Measurements from ENCODE around the gene FLT4.

FLT4 gene

DNA sequence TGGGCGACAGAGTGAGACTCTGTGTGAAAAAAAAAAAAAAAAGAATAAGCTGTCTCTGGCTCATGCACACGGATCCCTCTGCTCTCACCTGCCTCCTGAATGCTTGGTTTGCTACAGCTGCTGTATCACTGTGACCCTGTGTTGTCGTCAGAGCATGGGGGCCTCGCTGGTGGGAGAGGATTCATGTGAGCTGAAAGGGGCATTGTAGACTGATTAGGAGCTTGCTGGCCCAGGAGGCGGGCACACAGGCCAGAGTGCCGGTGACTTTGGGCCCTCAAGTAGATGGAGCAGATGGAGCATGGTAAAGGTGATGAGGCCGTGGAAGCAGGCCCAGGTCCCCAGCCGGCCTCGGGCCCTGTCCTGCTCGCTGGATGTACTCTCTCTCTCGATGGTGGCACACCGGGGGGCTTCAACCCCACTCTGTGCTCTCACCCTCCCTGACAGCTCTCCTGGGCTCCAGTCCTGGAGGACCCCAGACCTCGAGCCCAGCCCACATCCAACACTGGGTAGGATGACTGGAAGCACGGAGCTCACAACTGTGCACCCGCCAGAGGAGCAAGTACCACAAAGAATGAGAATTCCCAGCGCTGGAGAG, 7.1 kb downstream of the FLT4 start:
- no peak for DNase-seq (ENCODE audit: low spot score)

DNA sequence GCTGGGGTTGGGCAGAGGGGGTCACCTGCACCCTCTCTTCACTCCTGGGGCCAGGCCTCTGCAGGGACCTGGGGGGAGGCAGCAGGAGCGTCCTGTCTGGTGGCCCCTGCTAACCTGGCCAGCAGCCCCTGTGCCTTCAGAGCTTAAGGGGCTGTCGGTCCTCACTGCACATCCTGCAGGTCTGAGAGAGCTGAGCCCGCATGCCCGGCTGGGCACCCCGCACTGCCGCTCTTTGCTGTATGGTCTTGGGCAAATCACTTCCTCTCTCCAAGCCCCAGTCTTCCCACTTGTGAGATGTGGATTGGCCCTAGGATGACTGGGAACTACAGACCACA, 7.9 kb downstream of the FLT4 start:
- DNase-seq (ENCODE audit: low spot score), result no peak

DNA sequence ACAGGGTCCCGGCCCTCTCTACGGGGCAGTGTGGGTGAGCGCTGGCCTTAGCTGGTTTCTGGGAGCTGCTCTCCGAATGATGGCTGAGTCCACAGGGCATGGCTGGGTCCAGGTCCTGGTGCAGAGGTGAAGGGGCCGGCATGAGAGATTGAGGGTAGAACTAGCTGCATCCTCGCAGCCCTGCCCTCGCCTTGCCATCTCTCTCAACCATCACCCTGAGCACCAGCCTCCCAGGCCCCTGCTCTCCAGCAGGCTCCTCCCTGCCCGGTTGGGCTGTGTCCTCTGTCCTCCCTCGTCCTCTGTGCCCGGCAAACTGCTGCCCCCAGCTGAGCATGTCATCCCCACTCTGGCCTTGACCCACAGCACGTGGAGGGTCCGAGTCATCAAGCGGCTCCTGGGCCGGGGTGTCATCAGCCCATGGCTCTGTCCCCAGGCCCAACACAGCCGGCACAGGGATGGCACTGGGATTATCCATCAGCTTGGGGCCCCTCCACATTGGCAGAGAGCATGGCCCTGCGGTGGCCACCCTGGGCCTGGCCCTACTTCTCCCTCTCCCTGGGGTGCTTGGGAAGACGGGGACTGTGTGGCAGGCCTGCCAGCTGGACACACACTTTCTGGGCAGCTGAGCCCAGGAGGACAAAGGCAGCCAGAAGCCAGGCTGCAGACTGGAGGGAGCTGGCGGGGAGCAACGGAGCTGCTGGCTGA, 8.4 kb downstream of the FLT4 start:
- no peak for DNase-seq (ENCODE audit: low spot score)

DNA sequence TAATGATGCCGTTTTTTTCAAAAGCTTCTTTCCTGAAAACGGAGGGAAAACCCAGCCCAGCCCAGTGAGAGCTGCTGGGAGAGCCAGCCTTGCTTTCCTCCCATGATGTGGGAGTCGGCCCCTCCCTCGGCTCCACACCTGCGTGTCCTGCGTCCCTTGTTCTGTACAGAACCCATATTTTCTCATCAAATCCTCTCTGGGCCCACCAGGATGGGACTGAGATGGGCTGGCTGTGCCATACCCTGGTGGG, 8.9 kb downstream of the FLT4 start:
- DNase-seq (ENCODE audit: low spot score), result no peak

DNA sequence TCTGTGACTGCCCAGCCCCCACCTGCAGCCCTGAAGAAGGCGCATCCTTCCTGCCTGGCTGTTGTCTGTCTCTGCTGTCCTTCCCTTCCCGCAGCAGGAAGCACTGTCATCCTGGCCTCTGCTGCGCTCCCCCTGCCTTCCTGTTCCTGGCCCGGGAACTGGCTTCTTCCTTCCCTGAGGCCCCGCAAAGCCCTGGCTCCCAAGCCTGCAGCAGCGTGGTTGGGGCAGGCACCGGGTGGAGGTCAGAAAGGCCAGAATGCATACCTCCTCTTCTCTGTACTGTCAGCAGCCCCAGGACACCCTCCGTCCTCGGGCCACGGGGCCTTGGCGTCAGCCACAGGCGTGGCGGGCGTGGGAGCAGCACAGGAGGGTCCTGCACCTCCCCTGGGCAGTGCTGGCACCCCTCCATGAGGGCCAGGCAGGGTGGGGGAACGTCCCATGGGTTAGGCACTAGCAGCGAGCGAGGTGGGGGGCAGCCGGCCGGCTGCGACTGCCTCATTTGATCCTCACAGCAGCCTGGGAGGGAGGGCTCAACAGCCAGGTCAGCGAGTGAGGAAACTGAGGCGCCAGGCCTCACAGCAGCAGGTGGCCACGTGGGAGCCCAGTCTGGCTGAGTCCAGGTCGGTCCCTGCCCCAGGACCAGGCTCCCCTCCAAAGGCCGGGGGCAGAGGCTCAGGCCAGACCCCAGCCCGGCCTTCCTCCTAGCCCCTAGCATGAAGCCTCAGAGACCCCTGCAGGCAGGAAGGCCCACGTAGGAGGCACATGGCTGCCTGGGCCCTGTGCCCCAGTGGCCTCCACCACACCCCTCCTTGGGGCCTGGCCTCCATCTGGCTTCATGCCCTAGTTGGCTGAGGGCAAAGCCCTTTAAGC, 9.4 kb downstream of the FLT4 start:
- DNase-seq (ENCODE audit: low spot score), result peak; percentile 46

DNA sequence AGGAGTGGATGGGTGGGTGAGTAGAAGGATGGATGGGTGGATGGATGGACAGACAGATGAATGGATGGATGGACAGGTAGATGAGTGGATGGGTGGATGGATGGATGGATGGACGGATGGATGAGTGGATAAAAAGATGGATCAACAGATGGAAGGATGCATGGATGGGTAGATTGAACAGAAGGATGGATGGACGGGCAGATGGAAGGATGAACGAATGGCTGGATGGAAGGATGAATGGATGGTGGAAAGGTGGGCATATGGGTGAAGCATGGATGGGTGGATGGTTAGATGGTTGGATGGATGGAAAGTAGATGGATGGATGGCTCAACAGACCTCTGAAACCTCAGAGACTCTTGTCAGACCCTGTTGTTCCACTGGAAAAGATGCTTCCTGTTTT, 10.1 kb downstream of the FLT4 start:
- DNase-seq (ENCODE audit: low spot score), result no peak

DNA sequence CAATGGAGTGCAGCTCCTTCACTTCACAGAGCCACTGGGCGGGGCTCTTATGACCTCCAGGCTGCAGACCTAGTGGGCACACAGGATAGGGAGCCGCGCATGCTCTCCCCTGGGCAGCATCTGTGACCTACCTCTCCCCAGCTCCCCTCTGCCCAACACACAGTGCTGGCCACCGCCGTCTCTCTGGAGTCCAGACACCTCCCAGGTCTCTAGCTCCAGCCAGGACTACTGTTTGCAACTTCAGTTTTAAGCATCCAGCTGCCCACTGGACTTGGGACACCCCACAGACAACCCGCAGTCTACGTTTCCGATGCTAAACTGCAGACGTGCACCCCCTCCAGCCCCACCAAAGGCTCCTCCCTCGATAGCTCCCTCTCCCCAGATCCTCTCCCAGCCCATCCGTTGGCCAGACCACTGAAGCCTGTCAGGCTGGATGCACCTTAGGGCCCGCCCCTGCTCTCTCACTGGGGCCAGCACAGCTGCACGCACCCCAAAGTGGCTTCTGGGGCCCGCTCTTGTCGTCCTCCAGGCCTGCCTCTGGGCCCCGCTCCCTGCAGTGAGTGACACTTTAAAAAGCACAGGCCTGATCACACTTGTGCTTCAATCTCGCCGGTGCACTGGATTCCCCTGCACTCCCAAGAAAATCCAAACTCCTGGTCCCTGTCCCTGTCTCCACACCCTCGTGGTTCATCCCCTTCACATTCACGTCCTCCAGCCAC, 11.3 kb downstream of the FLT4 start:
- DNase-seq (ENCODE audit: low spot score), result no peak

DNA sequence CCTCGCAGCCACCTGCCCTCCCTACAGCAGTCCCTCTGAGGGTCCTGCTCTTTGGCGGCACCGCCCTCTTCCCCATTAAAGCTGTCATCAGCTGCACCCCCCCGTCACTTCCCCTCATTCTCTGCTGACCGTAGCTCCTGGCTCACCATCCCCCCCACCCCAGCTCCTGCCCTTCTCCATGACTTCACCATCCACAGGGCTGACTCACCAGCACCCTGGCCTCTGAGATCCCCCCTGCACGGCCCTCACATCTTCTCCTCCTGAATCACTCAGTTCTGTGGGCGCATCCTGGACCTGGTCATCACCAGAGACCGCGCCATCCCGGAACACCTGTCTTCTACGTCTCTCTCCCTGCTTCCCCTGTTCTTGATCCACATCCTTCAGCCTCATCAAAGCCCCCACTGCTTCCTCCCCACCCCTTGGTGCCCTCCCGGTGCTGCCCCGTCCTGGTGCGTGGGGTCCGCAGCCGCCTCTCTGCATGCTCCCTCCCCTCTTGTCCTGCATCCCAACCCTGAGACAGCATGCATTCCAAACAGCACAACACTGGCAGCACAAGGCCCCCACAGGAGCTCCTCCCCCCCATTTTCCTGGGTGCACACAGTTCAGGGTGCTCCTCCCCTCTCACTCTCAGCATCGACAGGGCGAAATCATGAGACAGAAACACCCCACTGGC, 12.9 kb downstream of the FLT4 start:
- peak; percentile 81 for DNase-seq (ENCODE audit: low spot score)

DNA sequence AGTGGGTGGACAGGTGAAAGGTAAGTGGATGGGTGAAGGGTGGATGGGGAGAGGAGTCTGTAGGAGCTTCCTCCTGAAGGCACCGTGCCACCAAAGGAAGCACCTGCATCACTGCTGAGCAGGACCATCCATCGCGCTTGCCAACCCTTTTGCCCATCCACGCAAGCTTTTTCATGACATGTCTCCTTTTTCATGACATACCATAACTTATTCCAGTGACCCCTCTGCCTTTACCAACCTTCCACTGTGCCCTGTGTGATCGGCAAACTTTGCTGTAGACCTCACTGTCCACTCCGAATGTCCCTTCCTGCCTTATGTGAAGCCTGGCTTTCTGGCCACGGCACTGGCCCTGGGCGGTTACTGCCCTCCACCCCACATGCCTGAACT, 13.4 kb downstream of the FLT4 start:
- DNase-seq (ENCODE audit: low spot score), result no peak

DNA sequence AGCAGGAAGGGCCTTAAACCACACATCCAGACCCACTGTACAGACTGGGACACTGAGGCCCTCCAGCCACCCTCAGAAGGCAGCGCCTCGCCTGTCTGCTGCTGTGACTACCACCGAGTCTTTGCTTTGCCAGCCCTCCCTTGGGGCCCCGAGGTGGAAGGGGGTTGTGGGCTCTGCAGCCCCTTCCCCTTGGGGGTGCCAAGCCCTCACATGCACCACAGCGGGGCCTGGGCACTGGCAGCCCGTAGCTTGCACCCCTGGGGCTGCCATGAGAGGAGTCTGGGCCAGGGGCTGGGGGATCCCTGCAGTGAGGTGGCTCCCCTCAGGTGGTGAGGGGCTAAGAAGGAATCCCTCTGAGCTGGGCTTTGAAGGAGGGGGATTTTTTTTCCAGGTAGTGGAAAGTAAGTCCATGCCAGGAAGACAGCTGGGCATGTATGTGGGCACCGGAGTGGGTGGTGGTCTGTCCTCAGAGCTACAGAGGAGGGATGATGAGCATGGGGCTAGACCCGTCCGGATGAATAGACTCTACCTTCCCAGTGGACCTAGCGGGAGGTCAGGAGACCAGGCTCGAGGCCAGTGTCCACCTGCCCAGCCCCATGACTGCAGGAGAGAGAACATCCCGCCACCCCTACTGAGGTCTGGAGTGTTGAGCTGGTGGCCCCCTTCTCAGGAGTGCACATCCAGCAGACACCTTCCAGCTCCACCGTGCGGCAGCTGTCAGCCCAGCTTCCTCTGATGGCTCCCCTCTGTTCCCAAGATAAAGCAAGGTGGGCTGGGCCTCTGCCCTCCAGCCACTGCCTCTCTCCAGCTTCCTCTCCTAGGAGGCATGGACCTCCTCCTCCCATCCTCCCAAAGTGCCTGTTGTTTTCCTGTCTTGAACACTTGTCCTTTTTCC, 15.9 kb downstream of the FLT4 start:
- no peak for DNase-seq (ENCODE audit: low spot score)

DNA sequence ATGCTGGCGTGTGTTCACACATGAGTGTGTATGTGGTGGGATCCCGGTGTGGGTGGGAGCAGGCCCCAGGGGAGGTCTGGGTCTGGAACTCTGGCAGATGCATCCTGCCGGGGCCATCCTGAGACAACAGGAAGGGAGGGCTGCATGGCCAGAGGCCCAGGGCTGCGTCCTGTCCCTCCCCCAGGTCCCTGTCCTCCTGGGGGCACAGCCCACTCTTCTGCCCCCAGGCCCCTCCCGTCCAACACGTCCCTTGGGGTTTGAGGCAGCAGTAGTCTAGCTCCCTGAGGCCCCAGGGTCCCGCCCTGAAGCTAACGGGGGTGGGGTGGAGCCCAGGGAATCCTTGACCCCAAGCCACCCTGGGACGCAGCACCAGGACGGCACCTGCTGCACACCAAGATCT, 16.6 kb downstream of the FLT4 start:
- no peak for DNase-seq (ENCODE audit: low spot score)

DNA sequence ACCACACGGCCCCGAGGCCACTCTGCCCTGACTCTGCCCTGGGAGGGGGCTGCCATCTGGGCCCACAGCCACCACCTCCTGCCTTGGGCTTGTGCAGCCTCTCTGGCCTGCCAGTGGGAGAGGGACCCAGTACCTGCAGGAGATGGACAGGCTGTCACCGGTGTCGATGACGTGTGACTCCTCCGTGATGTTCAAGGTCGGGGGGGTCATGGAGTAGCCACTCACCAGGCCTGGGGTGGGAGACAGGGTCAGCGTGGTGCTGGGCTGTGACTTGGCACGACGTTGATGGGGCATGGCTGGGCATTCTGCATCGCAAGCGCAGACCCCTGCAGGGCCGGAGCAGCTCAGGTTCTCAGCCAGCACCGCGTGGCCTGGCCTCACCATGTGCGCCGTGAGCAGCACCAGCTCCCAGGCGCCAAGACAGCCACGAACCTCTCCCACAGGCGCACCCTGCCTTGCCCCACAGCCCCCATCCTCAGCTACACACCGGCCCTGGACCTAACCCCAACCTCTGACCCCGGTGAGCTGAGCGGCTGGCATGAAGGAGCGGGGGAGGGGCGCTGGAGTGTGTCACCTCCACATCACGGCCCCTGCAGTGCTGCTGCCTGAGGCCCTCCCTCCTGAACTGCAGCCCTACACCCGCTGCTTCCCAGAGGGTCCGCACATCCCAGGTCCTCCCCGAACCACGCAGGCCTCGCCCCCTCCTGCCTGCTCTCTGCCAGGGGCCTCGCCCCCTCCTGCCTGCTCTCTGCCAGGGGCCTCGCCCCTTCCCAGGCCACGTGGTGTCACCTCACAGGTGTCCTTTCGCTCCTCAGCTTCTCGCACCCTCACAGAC, 17.6 kb downstream of the FLT4 start:
- DNase-seq (ENCODE audit: low spot score), result no peak

DNA sequence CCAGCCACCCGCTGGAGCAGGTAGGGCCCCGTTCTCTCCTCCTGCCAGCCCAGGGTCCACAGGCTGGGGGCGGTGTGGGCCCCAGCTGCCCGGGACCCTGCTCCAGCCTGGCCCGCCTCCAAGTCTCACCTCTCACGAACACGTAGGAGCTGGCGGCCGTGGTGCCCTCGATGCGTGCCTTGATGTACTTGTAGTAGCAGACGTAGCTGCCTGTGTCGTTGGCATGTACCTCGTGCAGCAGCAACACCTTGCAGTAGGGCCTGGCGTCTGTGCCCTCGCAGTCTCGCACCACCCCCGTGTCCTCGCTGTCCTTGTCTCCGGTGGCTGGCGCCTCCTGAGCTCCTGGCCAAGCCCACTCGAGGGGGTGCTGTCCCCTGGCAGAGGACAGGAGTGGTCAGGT, 19.0 kb downstream of the FLT4 start:
- DNase-seq (ENCODE audit: low spot score), result no peak

DNA sequence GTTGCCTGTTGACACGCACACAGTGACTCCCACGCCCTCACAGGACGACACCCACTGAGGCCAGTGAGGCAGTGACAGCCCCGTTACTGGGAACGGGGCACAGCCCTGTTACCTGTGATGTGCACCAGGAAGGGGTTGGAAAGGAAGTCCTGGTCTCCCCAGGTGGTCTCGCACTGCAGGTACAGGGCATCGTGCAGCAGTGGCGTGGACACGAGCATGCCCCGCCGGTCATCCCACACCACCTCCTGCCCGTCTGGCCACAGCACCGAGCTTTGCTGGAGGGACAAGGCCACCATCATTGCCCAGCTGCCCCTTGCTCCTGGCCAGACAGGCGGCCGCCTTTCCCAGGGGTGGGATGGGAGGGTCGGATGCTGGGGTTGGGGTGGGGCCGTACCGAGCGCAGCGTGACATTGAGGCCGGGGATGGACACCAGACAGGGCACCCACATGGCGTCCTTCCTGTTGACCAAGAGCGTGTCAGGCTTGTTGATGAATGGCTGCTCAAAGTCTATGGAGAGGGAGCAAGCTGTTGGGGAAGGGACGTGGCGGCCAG, 19.5 kb downstream of the FLT4 start:
- DNase-seq (ENCODE audit: low spot score), result no peak

DNA sequence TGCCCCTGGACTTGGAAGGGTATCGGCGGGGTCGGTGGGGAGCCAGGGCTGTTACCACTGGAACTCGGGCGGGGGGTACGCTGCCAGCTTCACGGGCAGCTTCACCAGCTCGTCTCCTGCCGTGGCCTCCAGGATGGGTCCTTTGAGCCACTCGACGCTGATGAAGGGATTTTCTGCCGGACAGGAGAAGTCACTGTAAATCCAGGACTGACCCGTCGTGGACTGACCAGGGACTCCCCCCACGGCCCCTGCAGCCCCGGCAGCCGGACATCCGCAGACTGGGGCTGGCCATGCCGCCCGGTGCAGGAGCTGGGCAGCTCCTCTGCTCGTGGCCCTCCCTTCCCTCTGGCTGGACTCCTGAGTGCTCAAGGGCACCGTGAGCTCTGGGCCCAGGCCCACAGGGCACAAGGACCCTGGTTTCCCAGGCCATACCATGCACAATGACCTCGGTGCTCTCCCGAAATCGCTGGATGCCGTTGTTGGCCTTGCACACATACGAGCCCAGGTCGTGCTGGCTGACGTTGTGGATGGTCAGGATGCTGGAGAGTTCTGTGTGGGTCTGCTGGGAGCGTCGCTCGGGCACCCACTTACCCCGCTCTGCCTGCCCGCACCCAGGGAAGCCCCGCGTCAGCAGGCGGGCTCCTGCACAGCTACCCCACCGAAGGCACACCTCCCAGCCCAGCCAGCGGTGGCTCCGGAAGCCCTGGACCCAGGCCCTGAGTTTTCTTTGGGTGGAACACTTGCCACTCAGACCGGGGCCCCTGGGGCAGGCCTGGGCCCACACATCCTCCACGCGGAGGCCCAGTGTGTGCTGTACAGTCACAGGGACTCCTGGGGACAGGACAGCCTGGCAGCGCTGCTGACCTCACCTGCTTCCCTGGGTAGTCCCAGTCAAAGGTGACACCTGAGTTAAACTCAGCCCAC, 20.3 kb downstream of the FLT4 start:
- DNase-seq (ENCODE audit: low spot score), result no peak

DNA sequence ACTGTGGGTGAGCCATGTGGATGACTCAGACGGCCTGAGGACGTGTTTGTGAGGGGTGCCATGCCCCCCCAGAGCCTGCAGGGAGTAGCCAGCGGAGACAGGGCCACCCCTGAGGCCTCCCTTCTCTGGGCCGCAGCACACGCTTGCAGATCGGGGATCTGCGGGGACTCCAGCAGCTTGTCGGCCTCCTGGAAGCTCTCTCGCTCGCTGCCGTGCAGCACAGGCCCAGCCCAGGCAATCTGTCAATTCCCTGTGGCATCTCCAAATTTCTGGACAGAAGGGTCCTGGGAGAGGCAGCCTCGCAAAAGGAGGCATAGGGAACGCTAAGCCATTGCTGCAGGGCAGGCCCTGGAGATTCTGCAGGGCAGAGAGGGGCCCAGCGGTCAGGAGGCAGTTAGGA, 21.2 kb downstream of the FLT4 start:
- DNase-seq (ENCODE audit: low spot score), result no peak

DNA sequence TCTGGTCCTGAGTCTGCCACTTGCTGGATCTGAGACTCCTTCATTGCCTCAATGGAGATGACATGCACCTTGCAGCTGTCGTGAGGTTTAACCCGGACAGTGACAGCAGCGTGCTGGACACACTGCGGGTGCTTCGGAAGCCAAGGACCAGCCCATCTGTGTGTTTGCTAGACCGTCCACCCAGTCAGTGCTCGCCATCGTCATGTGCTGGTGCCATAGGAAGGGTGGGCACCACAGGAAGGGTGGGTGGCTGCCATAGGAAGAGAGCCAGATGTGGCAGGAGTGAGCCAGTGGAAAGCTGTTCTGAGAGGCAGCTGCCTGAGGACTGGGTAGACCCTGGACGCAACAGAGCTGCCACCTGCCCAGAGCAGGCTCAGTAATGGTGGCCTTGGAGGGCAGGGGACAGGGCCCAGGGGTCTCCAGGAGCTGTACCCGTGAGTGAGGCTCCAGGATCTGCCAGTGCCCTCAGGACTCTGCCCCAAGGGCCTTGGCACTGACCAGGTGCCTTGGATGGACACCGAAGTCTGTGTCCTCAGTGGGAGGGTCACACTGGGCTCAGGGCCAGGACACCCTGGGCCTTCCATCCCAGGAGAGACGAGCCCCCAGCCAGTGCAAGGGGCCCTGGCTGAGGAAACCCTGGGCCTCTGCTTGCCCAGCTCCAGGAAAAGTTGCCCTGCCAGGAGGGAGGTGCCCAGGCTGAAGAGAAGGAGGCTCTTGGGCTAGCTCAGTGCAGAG, 21.8 kb downstream of the FLT4 start:
- no peak for DNase-seq (ENCODE audit: low spot score)

DNA sequence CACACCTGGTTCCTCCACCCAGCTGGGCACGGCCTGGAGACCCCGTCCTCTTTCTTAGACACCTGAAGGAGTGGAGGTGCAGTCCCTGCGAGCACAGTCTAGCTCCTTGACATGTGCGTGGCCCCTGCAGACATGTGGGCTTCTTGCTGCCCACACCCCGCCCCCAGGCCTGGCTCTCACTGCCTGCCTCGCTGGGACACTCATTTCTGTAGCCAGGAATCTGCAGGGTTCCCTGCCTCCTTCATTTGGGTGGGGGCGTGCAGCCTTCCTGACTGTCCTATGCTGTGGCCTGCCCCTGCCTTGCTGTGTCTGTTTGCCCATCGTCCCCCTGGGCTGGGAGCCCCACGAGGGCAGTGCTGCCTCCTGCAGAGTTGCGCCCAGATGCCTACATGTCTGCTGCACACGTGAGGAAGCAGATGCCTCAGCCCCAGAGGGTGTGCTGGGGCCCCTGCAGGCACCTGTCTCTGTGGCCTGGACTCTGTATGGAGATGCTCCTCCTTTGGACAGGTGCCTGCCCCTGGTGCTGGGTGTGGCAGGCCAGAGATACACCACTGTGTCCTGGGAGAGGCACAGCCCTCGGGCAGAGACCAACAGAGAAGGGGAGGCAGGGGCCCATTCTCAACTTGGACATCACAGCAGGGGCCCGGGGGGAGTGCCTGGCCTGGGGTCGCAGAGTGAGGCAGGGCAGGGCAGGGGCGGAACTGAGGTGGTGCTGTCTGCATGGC, 22.6 kb downstream of the FLT4 start:
- no peak for DNase-seq (ENCODE audit: low spot score)

Measured in kidney capillary endothelial cell (primary cell).